ENCODE data around the gene RANBP17.
"Not testable (repeated sequence)": the region's sequence is repeated elsewhere in the genome, so short reads cannot be mapped to it uniquely, and the experiment has no call there.

The RANBP17 gene

GRCh38 chr5:171258737-171259415 lies 397.1 kb downstream of the RANBP17 start:
- DNase-seq: no peak

DNA sequence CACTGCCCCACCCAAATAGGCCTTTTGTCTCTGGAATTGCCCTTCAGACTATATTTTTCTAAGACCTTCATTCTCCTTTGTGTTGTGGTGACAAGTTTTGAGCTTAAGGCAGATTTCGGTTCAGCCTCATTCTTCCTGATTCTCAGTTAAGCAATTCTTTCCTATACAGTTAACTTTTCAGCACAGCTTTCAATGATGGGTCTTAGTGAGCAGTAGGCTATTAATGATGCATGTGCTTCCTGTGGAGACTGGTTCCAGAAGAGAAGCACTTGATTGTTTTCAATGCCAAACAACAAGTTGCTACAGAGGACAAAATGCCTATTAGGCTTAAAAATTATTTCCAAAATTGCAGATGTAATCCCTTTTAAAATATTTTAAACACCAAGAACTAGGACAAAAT lies 399.5 kb downstream of the RANBP17 start:
- DNase-seq: no peak

DNA sequence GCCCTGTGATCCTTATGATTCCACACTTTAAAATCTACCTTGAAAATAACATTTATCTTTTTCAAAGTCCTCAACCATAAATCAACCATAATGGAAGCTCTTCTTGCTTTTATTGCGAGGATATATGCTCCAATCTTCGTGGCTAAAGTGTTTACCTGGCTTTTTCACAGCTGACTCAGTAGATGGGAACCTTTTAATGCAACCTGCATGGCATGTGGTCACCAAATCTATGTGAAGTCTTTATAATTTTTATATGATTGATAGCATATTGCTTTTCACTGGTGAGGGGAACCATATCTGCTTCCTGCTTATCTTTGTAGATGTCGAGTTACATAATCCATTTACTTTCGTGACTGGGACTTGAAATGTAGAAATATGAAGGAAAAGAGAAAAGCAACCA lies 400.1 kb downstream of the RANBP17 start:
- no peak for DNase-seq

- DNase-seq: no peak
Observed at GRCh38 chr5:171263181-171263580, 401.4 kb downstream of the RANBP17 start.

DNA sequence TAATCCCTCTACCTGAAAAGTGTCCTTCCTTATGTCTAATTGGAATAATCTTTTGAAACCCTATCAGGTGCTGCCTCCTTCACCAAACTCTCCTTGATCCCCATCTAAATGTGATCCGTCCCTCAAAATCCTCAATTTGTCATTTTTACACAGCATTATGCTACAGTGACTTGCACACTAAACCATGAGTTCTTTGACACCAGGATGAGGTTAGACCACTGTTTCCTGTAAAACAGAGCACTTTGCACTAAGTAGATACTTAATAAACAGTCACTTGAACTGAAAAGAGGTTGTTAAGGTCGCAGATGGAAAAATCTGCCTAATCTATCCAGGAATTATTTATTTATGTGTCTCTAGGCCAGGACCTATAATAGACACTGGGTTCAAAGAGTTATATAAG lies 403.0 kb downstream of the RANBP17 start:
- no peak for DNase-seq

- no peak for DNase-seq
Observed at GRCh38 chr5:171268700-171269620, 407.1 kb downstream of the RANBP17 start.

DNA sequence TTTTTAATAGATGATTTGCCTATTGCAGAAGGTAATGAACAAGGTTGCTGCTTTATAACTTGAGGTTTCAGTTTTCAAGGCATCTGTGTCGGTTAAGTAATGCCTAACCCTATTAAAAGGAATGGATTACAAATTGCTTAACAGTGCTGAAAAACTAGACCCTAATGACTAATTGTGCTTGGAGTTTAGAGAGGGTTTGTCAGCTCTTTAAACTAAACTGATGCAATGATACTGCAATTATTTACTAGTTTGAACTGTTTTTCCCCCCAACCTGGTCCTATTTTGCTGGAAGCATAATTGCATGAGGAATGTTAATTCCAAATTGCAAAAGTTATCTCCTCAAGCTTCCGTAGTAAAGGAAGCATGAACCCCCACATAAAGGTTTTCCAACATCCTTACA lies 407.9 kb downstream of the RANBP17 start:
- DNase-seq: no peak

- DNase-seq: no peak
Observed at GRCh38 chr5:171270136-171270535, 408.3 kb downstream of the RANBP17 start.

DNA sequence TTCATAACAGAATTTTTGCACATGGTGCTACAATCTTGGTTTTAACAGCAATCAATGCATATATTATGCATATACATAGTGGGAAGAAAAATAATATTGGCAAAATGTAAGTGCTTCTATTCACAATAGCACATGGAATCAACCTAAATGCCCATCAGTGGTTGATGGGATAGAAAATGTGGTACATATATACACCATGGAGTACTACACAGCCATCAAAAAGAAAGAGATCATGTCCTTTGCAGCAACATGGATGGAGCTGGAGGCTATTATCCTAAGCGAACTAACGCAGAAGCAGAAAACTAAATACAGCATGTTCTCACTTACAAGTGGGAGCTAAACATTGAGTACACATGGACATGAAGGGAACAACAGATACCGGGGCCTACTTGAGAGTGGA lies 410.0 kb downstream of the RANBP17 start:
- no peak for DNase-seq

DNA sequence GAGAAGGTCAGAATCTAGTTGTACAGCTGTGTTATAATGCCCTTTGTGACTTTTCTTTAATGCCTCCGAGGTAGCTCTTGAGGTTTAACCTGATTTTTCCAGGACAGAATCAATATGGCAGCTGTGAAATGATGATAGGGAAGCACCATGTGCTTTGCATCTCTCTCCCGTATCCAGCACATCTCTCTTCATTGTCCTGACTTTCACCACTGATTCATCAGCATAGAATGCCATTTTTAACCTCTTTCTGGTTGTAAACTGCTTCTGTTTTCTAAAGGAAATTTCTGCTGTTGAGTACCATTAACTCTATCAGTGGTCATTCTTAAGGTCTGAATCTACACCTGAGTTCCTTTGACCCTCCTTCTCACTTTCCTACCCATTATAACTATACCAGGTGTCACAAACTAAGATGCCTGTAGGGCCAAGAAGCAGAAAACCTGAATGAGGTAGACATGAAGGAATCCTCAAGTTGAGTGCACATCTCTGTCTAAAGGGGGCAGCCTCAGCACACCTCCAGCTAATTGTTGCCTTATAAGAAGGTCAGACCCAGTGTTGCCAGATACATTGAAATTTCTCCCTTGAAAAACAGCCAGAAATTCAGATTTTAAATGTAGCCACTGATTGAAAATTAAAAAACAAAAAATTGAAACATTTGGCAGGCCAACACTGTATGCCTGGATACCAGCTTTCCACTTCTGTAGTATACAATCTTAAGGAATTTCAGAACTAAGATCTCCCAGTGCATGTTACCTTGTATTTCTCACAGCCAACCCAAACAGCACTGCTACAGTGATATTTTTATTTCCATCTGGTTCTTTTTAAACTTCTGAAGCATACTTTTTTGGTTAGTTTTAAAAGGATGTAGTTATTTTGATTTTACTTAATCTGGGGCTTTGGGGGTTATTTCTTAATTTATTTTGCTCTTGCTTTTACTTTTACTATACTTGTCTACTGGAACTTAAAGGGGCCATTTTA lies 411.5 kb downstream of the RANBP17 start:
- DNase-seq: no peak

- no peak for DNase-seq
Observed at GRCh38 chr5:171275841-171276544, 414.2 kb downstream of the RANBP17 start.

- DNase-seq: no peak
Observed at GRCh38 chr5:171283753-171284152, 421.9 kb downstream of the RANBP17 start.

- DNase-seq: no peak
Observed at GRCh38 chr5:171285465-171285864, 423.6 kb downstream of the RANBP17 start.

- no peak for DNase-seq
Observed at GRCh38 chr5:171288066-171288465, 426.2 kb downstream of the RANBP17 start.

DNA sequence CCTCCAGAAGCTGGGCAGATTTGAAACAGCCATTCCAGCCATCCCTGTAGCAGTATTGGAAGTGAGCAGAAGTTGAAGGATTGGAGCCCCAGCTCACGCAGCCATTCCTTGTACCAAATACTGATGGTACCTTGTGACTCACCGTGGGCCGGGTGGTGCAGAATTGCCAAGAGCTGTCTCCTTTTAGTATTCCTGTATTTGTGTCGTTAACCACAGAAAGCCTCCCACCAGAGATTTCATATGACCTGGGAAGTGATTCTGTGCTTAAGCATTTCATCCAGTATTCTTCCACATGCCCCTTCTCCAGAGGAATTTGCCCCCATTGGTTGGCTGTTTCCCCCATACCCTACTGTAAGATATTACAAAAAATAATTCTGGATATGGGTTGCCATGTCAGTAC lies 429.6 kb downstream of the RANBP17 start:
- no peak for DNase-seq

- no peak for DNase-seq
Observed at GRCh38 chr5:171295299-171295698, 433.5 kb downstream of the RANBP17 start.

GRCh38 chr5:171295801-171296200 lies 434.0 kb downstream of the RANBP17 start:
- DNase-seq: no peak

DNA sequence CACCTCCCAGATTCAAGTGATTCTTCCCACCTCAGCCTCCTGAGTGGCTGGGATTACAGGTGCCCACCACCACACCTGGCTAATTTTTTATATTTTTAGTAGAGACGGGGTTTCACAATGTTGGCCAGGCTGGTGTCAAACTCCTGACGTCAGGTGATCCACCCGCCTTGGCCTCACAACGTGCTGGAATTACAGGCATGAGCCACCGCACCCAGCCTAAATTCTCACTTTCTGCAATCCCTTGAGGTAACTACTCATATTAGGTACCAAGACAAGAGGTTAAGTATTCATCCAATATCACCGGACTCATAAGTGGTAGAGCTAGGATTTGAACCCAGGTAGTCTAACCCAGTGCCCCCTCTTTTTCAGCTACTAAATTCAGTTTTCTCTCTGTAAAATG lies 436.1 kb downstream of the RANBP17 start:
- not testable (repeated sequence) for DNase-seq

- no peak for DNase-seq
Observed at GRCh38 chr5:171299228-171299627, 437.4 kb downstream of the RANBP17 start.

- DNase-seq: no peak
Observed at GRCh38 chr5:171299851-171300250, 438.0 kb downstream of the RANBP17 start.

GRCh38 chr5:171300358-171300757 lies 438.5 kb downstream of the RANBP17 start:
- DNase-seq: no peak

DNA sequence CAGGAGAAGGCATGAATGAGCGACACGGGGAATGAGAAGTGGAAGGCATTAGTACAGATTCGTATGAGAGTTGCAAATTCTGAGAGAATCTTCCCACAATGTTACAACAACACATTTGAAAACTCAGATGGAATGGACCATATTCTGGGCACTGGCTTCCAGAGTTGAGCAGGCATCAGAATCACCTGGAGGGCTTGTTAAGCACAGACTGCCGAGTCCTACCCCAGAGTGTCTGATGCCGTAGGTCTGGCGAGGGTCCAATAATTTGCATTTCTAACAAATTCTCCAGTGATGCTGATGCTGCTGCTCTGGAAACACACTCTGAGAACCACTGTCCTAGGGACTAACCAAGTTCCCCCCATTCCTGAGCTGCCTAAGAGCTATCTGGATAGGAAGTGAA lies 444.3 kb downstream of the RANBP17 start:
- no peak for DNase-seq
